NCI-H2029 treated with DMSO at 0.1 percent for 48 hours (cell line): ENCODE data around the gene CTNNBL1.
"Not testable (repeated sequence)": the region's sequence is repeated elsewhere in the genome, so short reads cannot be mapped to it uniquely, and the experiment has no call there.

Experiments
- DNase-seq: peaks from one replicate; lab custom pipeline; 2025; lab: John Stamatoyannopoulos, UW

Gene CTNNBL1

GRCh38 chr20:37852666-37853065 is 158.8 kb downstream of the CTNNBL1 start:
- DNase-seq: no peak

- DNase-seq: no peak
These were observed 160.1 kb downstream of the CTNNBL1 start for GRCh38 chr20:37853823-37854375.

- not testable (repeated sequence) for DNase-seq
These were observed 162.2 kb downstream of the CTNNBL1 start for GRCh38 chr20:37856034-37856433.

GRCh38 chr20:37856932-37857660 is 163.3 kb downstream of the CTNNBL1 start:
- no peak for DNase-seq

- no peak for DNase-seq
These were observed 165.8 kb downstream of the CTNNBL1 start for GRCh38 chr20:37859406-37860171.

- DNase-seq: no peak
These were observed 169.5 kb downstream of the CTNNBL1 start for GRCh38 chr20:37863289-37863688.

- DNase-seq: no peak
These were observed 170.5 kb downstream of the CTNNBL1 start for GRCh38 chr20:37864298-37864697.

- DNase-seq: no peak
These were observed 172.2 kb downstream of the CTNNBL1 start for GRCh38 chr20:37866051-37866450.

- DNase-seq: no peak
These were observed 173.7 kb downstream of the CTNNBL1 start for GRCh38 chr20:37867289-37868195.

- DNase-seq: no peak
These were observed 175.1 kb downstream of the CTNNBL1 start for GRCh38 chr20:37868851-37869333.

GRCh38 chr20:37869334-37869861 is 175.6 kb downstream of the CTNNBL1 start:
- no peak for DNase-seq

GRCh38 chr20:37870294-37870693 is 176.5 kb downstream of the CTNNBL1 start:
- DNase-seq: no peak

- DNase-seq: no peak
These were observed 177.9 kb downstream of the CTNNBL1 start for GRCh38 chr20:37871751-37872150.

- no peak for DNase-seq
These were observed 178.3 kb downstream of the CTNNBL1 start for GRCh38 chr20:37872161-37872560.

- no peak for DNase-seq
These were observed 180.1 kb downstream of the CTNNBL1 start for GRCh38 chr20:37873884-37874283.

GRCh38 chr20:37875460-37876175 is 181.8 kb downstream of the CTNNBL1 start:
- DNase-seq: no peak

GRCh38 chr20:37876863-37877262 is 183.0 kb downstream of the CTNNBL1 start:
- DNase-seq: no peak

GRCh38 chr20:37877832-37878772 is 184.3 kb downstream of the CTNNBL1 start:
- no peak for DNase-seq

GRCh38 chr20:37878835-37879599 is 185.2 kb downstream of the CTNNBL1 start:
- DNase-seq: no peak
